Fibroblast of lung (primary cell): ENCODE measurements around the gene MCRIP2. TPM values are rescaled to one million over a fixed set of nuclear protein-coding genes. Genes with fewer than 3 reads are reported as not detected.

ENCODE experiments used
- DNase-seq, 2 donors: peaks; one replicate each; pipeline versions ENCODE4 v3.0.0 to v3.0.0-alpha.2; 2010; ENCODE audit warnings: low read depth in 2 of 2
- H2AFZ ChIP-seq: 2 replicates; pipeline ENCODE4 v1.5.1; 2012; ENCODE audit warnings: low read length, control low read depth, inconsistent platforms
- H3K27ac ChIP-seq: 2 replicates; pipeline ENCODE4 v1.5.1; 2011; ENCODE audit warnings: low read length, control low read depth; ENCODE audit not compliant: insufficient read depth
- H3K27me3 ChIP-seq: 2 replicates; pipeline ENCODE4 v1.5.1; 2011; ENCODE audit warnings: mild to moderate bottlenecking, low read length; ENCODE audit not compliant: control insufficient read depth, insufficient read depth
- H3K36me3 ChIP-seq: 2 replicates; pipeline ENCODE4 v1.5.1; 2011; ENCODE audit warnings: low read length; ENCODE audit not compliant: control insufficient read depth, insufficient read depth
- H3K4me1 ChIP-seq: 2 replicates; pipeline ENCODE4 v1.5.1; 2011; ENCODE audit warnings: low read length; ENCODE audit not compliant: control insufficient read depth, insufficient read depth; ENCODE audit errors: extremely low read depth
- H3K4me2 ChIP-seq: 2 replicates; pipeline ENCODE4 v1.5.1; 2011; ENCODE audit warnings: low read length, control low read depth; ENCODE audit not compliant: insufficient read depth; ENCODE audit errors: extremely low read depth
- H3K4me3 ChIP-seq, 4 experiments: fragments of 200-600 bp in 1 of 4; sonication (generic) in 1 of 4; replicated peaks in 1 of 4; 2 replicates each; pipeline ENCODE4 v1.5.1; 2011 to 2016; ENCODE audit warnings: low read length in 4 of 4, low read depth in 3 of 4, mild to moderate bottlenecking in 3 of 4, control low read depth in 2 of 4, inconsistent platforms in 1 of 4, mixed read lengths in 1 of 4; ENCODE audit not compliant: insufficient read depth in 1 of 4; ENCODE audit errors: control extremely low read depth in 1 of 4
- H3K79me2 ChIP-seq: 2 replicates; pipeline ENCODE4 v1.5.1; 2012; ENCODE audit warnings: mild to moderate bottlenecking, low read length, inconsistent platforms; ENCODE audit not compliant: control insufficient read depth, insufficient read depth
- H3K9ac ChIP-seq: 2 replicates; pipeline ENCODE4 v1.5.1; 2011; ENCODE audit warnings: mild to moderate bottlenecking, low read length, control low read depth; ENCODE audit not compliant: insufficient read depth
- H3K9me3 ChIP-seq: 2 replicates; pipeline ENCODE4 v1.5.1; 2012; ENCODE audit warnings: low read depth, low read length; ENCODE audit not compliant: control insufficient read depth, insufficient read depth
- H4K20me1 ChIP-seq: 2 replicates; pipeline ENCODE4 v1.5.1; 2011; ENCODE audit warnings: low read length; ENCODE audit not compliant: control insufficient read depth, insufficient read depth; ENCODE audit errors: extremely low read depth
- CTCF ChIP-seq, 2 donors: IDR thresholded peaks in 1 of 2; conservative IDR thresholded peaks in 1 of 2; 1 replicate in 1 of 2; 2 replicates in 1 of 2; pipeline ENCODE4 v1.5.1; 2011 to 2012; ENCODE audit warnings: low read length in 2 of 2, control low read depth in 1 of 2, inconsistent platforms in 1 of 2, low read depth in 1 of 2, mild to moderate bottlenecking in 1 of 2
- EZH2 ChIP-seq: IDR thresholded peaks from 2 replicates; pipeline ENCODE4 v1.5.1; 2012; ENCODE audit warnings: low read length, control low read depth, mild to moderate bottlenecking; ENCODE audit errors: missing control alignments
- polyA plus RNA-seq, 2 donors: library from polyadenylated mRNA; depleted of rRNA in 1 of 2; stranded (reverse) in 1 of 2; unstranded in 1 of 2; fragments of >200 nt; gene quantifications; 2 replicates each; pipeline ENCODE4 v1.2.1, GENCODE V29; 2011 to 2012; ENCODE audit warnings: missing spikeins in 1 of 2
- total RNA-seq: library from RNA; depleted of rRNA; stranded (reverse); fragments of >200 nt; gene quantifications from 2 replicates; pipeline ENCODE4 v1.2.1, GENCODE V29; 2014

Gene MCRIP2
- total and polyA plus RNA-seq, 2 donors (not counting 1 experiment from before 2014, with no cell fraction given), result 2.8 to 18.0 TPM

- peaks cover 13% of the 10 kb centered on the region for H3K4me1 ChIP-seq
- no peak overlapping the region for H3K4me3 ChIP-seq
- no peak overlapping the region for H2AFZ ChIP-seq
- no peak overlapping the region for H3K4me2 ChIP-seq
- no peaks in the 10 kb centered on the region for H3K27me3 ChIP-seq
- no peaks in the 10 kb centered on the region for H4K20me1 ChIP-seq
- TF ChIP-seq CTCF (conservative IDR thresholded peaks at IDR 0.05 in 1 of 2, IDR thresholded peaks at IDR 0.05 in 1 of 2; ENCODE audit: low read depth in 1 of 2, low read length in 2 of 2) (no peak), EZH2 (no peak)
- H3K36me3 ChIP-seq, result no peaks in the 10 kb centered on the region
- H3K9me3 ChIP-seq, result no peaks in the 10 kb centered on the region
- H3K79me2 ChIP-seq, result peaks cover 6% of the 10 kb centered on the region
- no peak overlapping the region for H3K9ac ChIP-seq
- H3K27ac ChIP-seq, result no peak overlapping the region
- no peak for DNase-seq
Observed at GRCh38 chr16:646679-647172, 5.1 kb downstream of the MCRIP2 start.

DNA sequence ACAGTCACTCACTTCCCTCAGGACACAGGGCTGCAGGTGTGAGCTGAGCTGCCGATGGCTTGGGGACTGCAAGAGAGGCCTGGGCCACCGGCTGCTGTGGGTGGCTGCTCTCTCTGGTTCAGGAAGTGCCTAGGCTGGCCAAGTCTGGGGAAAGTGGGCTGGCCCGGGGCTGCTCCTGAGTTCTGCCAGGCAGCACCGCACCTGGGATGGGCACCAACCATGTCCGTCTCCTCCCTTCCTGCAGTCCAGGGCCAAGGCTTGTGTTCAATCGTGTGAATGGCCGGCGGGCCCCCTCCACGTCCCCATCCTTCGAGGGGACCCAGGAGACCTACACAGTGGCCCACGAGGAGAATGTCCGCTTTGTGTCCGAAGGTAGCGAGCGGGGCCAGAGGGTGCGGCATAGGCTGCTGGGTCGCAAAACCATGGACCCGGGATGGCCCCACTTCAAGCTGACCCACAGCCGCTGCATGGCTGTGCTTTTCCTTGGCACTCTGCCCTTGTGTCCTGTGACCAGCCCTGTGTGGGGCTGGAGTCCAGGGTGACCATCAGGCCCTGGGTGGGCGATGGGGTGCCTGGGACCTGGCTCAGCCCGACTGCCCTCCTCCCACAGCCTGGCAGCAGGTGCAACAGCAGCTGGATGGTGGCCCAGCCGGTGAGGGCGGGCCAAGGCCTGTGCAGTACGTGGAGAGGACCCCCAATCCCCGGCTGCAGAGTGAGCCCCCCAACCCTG lies 5.7 kb downstream of the MCRIP2 start:
- Histone ChIP-seq H3K4me3 (no peak overlapping the region), H3K27ac (no peak overlapping the region), H3K4me1 (peaks cover 13% of the 10 kb centered on the region), H4K20me1 (no peaks in the 10 kb centered on the region), H3K27me3 (no peaks in the 10 kb centered on the region), H2AFZ (no peak overlapping the region), H3K9ac (no peak overlapping the region), H3K4me2 (no peak overlapping the region), H3K9me3 (no peaks in the 10 kb centered on the region), H3K79me2 (peaks cover 6% of the 10 kb centered on the region), H3K36me3 (no peaks in the 10 kb centered on the region)
- TF ChIP-seq EZH2 (no peak), CTCF (conservative IDR thresholded peaks at IDR 0.05 in 1 of 2, IDR thresholded peaks at IDR 0.05 in 1 of 2; ENCODE audit: low read depth in 1 of 2, low read length in 2 of 2) (no peak)
- no peak for DNase-seq

- Histone ChIP-seq H3K27me3 (no peaks in the 10 kb centered on the region), H3K9me3 (no peaks in the 10 kb centered on the region), H3K27ac (peak overlapping the region; percentile 88), H3K4me1 (peaks cover 8% of the 10 kb centered on the region), H4K20me1 (no peaks in the 10 kb centered on the region), H3K79me2 (peaks cover 6% of the 10 kb centered on the region), H3K4me2 (peak overlapping the region; percentile 98), H3K4me3 (peak overlapping the region; percentile 58 to 74 (median 68)), H3K36me3 (peaks cover 2% of the 10 kb centered on the region), H3K9ac (peak overlapping the region; percentile 83), H2AFZ (no peak overlapping the region)
- TF ChIP-seq EZH2 (no peak), CTCF (conservative IDR thresholded peaks at IDR 0.05 in 1 of 2, IDR thresholded peaks at IDR 0.05 in 1 of 2; ENCODE audit: low read depth in 1 of 2, low read length in 2 of 2) (peak; percentile 18 to 26)
- no peak for DNase-seq
Observed at GRCh38 chr16:648071-648780, 6.6 kb downstream of the MCRIP2 start.
